GM21367 (cell line): ENCODE data around the gene RASGRP2.

Experiments used
- ATAC-seq: cut with Tn5 transposase; IDR thresholded peaks from one replicate; pipeline ENCODE4 v1.9.1; 2021; ENCODE audit not compliant: unreplicated experiment

The RASGRP2 gene

GRCh38 chr11:64742087-64742888, 1.7 kb downstream of the RASGRP2 start:
- ATAC-seq: no peak

- no peak for ATAC-seq
Measured at GRCh38 chr11:64741375-64742086, 2.4 kb downstream of the RASGRP2 start.

- ATAC-seq: no peak
Measured at GRCh38 chr11:64739871-64740270, 4.1 kb downstream of the RASGRP2 start.

GRCh38 chr11:64736654-64737053, 7.3 kb downstream of the RASGRP2 start:
- ATAC-seq: no peak

- ATAC-seq: no peak
Measured at GRCh38 chr11:64735725-64736259, 8.2 kb downstream of the RASGRP2 start.

GRCh38 chr11:64734811-64735724, 8.9 kb downstream of the RASGRP2 start:
- ATAC-seq: no peak

GRCh38 chr11:64731601-64732000, 12.3 kb downstream of the RASGRP2 start:
- no peak for ATAC-seq

- ATAC-seq: no peak
Measured at GRCh38 chr11:64729851-64730382, 14.0 kb downstream of the RASGRP2 start.

GRCh38 chr11:64728757-64729365, 15.1 kb downstream of the RASGRP2 start:
- ATAC-seq: no peak

GRCh38 chr11:64726867-64727530, 16.9 kb downstream of the RASGRP2 start:
- ATAC-seq: no peak

GRCh38 chr11:64726211-64726641, 17.7 kb downstream of the RASGRP2 start:
- ATAC-seq: no peak

GRCh38 chr11:64724863-64725532, 18.9 kb downstream of the RASGRP2 start:
- no peak for ATAC-seq

- no peak for ATAC-seq
Measured at GRCh38 chr11:64723907-64724862, 19.8 kb downstream of the RASGRP2 start.

GRCh38 chr11:64723117-64723906, 20.6 kb downstream of the RASGRP2 start, which contains the start of gene NRXN2:
TSS of gene NRXN2 (minus strand) at chr11:64723197. CDS start at chr11:64713699, 9,498 bp downstream.
- ATAC-seq: peak; percentile 64

- ATAC-seq: no peak
Measured at GRCh38 chr11:64722141-64723065, 21.5 kb downstream of the RASGRP2 start.

- ATAC-seq: no peak
Measured at GRCh38 chr11:64721359-64721699, 22.6 kb downstream of the RASGRP2 start.
